Activated CD4-positive, alpha-beta T cell treated with anti-CD3 and anti-CD28 coated beads, Interleukin-2, amount 50 U/mL, for 48 hours (primary cell): Measurements from ENCODE around the gene CDK5R2.

ENCODE experiments used
- DNase-seq, 2 experiments: peaks; one replicate each; pipeline ENCODE4 v3.0.0-alpha.2; 2020

Gene CDK5R2

GRCh38 chr2:218990052-218990451 lies 30.6 kb downstream of the CDK5R2 start:
- no peak for DNase-seq

DNA sequence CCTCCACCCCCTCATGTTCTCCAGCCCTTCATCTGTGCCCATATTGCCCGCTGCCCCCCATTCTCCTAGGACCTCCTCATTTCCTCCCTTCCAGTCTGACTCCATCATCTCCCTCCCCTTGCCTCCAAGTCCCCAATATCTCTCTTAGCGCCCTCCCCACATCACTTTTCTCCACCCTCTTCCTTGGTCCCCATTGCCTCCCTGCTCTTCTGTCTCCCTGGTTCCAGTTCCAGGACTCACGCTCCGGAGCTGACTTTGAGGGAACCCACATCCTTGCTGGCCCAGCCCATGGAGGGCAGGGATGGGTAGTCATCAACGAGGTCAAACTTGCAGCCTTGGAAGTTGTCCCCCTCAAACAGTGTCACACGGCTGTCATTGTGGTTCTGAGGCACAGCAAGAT lies 31.1 kb downstream of the CDK5R2 start:
- DNase-seq: no peak

GRCh38 chr2:218991674-218992168 lies 32.3 kb downstream of the CDK5R2 start:
- no peak for DNase-seq

- no peak for DNase-seq
Observed at GRCh38 chr2:218992196-218992595, 32.7 kb downstream of the CDK5R2 start.

DNA sequence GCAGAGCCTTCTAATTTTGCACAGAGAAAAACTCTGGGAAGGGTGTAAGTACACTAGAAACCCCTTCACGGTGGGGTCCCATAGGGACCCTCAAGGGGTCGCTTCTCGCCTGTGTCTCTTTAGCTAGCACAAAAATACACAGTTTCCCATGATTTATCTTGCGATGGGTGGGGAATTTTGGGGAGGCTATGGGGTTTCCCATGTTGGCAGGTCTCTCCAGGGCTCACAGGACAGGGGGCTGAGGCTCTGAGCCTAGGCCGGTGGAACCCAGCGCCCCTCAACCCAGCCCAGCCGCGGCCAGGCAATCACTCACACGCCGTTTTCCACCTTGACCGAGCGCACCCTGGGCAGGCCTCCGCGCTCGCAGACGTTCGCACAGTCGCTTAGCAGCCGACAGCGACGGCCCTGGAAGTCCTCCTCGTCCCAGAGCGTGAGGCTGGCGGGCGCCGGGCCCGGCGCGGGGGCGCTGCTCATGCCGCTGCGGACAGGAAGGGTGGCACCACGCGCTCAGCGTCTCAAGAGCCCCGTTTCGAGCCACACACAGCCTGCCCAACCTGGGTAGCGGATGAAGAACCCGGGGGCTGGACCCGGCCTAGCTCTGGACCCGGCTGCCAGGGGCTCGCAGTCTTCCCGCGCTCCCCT lies 33.4 kb downstream of the CDK5R2 start:
- DNase-seq: no peak

GRCh38 chr2:218993345-218994315 lies 34.2 kb downstream of the CDK5R2 start, which contains the start of gene CRYBA2:
Gene CRYBA2, minus strand, starts transcription at chr2:218993422. Its CDS starts 246 bp downstream, at chr2:218993176.
- peak; percentile 24 to 27 for DNase-seq

DNA sequence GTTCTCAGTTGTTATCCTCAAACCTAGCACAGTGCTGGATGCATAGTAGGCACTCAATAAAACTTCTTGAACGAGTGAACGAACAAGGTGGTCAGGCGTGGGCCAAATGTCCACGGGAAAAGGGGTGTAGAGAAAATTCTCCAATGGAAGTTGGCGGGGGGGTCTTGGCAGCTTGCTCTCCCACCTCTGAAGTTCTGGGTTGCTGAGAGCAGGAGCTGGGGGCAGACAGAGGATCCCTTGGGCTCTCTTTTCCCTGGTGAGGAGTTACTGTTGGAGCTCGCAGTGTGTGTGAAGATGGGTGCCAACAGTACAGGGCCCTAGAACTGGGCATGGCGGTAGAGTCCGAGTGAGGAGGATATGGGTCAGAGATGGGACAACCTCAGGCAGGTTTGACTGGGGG lies 36.1 kb downstream of the CDK5R2 start:
- DNase-seq: no peak

GRCh38 chr2:218995972-218996711 lies 36.7 kb downstream of the CDK5R2 start:
- peak; percentile 90 to 91 for DNase-seq

- DNase-seq: no peak
Observed at GRCh38 chr2:218996937-218997336, 37.5 kb downstream of the CDK5R2 start.

GRCh38 chr2:218997731-218998130 lies 38.3 kb downstream of the CDK5R2 start:
- DNase-seq: no peak

DNA sequence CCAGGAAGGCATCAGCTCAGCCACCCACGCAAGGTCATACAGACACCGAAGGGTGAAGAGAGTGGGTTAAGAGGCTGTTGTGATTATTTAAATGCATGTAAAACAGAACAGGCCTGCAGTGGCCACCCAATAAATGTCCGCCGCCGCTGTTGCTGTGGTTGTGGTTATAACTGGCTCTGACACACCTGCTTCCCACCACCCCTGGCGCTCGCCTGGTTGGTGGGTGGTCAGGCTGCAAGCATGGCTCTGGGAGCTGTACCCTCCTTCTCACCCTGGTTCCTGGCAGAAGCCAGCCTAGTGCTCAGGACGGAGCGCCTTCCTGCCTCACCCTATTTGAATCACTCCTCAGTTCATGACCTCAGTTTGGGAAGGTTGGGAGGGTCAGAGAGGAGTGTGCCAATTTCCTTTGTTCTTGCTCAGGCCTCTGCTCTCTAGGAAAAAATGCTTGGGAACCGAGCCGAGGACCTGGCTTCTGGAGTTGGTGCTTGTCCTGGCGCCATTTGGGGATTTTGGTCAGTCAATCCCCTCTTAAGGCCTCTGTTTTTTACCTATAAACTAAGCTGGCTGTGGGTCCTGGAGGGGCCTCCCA lies 39.0 kb downstream of the CDK5R2 start:
- no peak for DNase-seq

DNA sequence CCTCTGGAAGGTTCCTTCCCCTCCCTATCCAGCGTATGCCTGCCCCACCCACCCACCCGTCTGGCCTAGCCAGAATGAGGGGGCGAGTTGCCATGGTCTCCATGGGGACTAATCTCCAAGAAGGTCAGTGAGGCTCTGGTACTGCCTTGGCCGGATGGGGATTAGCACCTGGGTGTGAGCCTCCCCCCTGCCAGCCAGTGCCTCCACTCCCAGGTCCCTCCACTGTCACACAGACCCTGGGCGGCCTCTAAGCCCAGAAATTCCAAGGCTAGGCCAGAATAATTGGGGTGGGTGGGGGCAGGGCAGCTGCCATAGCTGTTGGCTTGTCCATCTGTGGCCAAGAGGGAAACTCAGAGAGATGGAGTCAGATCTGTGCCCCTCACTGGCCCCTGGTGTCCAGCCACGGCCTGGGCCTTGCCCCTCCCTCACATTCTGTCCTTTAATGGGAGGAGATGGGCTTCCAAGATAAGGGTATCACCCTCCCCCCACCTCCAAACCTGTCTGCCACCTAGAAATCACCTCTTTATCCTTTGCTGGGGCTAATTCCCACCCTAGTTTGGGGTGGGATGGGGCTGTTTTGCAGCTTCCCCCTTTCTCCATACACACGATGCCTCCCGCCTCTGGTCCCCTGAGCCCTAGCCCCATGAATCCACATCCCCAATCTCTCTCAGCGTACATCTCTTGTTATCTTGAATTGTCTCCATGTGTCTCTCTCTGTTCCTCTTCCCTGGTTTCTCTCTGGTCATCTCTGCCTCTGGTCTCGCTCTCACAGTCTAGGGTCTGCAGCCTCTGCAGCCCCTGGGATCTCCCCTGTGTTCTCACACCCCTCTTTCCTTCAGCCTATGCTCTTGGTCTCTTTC lies 39.8 kb downstream of the CDK5R2 start:
- DNase-seq: no peak

GRCh38 chr2:218999881-219000568 lies 40.6 kb downstream of the CDK5R2 start:
- DNase-seq: no peak

- DNase-seq: no peak
Observed at GRCh38 chr2:219000569-219000960, 41.1 kb downstream of the CDK5R2 start.

- no peak for DNase-seq
Observed at GRCh38 chr2:219001100-219001576, 41.7 kb downstream of the CDK5R2 start.

- DNase-seq: peak; percentile 52 to 64
Observed at GRCh38 chr2:219001577-219002394, 42.3 kb downstream of the CDK5R2 start.

- DNase-seq: peak; percentile 70 to 75
Observed at GRCh38 chr2:219002395-219003266, 43.2 kb downstream of the CDK5R2 start.

DNA sequence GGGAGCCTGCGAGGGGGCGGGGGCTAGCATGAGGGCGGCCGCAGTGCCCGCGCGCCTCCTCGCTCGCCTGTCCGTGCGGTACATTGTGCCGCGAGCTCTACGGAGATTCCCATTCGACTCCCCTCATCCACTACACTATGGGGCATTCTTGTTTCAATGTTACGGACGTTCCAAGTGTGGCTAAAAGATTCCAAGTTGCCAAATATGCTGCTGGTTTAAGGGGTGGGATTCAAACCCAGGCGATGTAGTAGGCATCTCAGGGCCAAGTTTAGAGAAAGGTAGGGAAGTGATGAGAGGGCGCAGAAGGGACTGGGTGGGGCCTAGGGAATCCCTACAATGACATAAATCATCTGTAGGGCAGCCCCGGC lies 43.8 kb downstream of the CDK5R2 start:
- no peak for DNase-seq

- DNase-seq: no peak
Observed at GRCh38 chr2:219003979-219004378, 44.5 kb downstream of the CDK5R2 start.
